Sigmoid colon (tissue), 4 donors: ENCODE data around the gene CYP2C19.

Experiments
- EP300 ChIP-seq, 4 donors: sonication (generic); formaldehyde crosslinking; IDR thresholded peaks; one replicate each; pipeline ENCODE4 v1.6.1; 2017; ENCODE audit warnings: antibody characterized with exemption in 4 of 4
- POLR2A ChIP-seq, 2 donors: fragments of 450-650 bp; IDR thresholded peaks; one replicate each; pipeline ENCODE4 v1.6.1; 2016; ENCODE audit warnings: antibody characterized with exemption in 2 of 2, mild to moderate bottlenecking in 2 of 2, moderate library complexity in 2 of 2
- POLR2AphosphoS5 ChIP-seq, 4 donors: sonication (generic); formaldehyde crosslinking; IDR thresholded peaks; one replicate each; pipeline ENCODE4 v1.6.1; 2017; ENCODE audit warnings: antibody characterized with exemption in 4 of 4
- TF ChIP-seq, protein P1 (sequence below), 4 experiments: fragments of 450-650 bp in 3 of 4; fragments of 200-600 bp in 1 of 4; IDR thresholded peaks; one replicate each; pipeline ENCODE4 v1.5.1; 2016 to 2019; ENCODE audit warnings: antibody characterized with exemption in 4 of 4, mild to moderate bottlenecking in 3 of 4, moderate library complexity in 2 of 4

DNA sequence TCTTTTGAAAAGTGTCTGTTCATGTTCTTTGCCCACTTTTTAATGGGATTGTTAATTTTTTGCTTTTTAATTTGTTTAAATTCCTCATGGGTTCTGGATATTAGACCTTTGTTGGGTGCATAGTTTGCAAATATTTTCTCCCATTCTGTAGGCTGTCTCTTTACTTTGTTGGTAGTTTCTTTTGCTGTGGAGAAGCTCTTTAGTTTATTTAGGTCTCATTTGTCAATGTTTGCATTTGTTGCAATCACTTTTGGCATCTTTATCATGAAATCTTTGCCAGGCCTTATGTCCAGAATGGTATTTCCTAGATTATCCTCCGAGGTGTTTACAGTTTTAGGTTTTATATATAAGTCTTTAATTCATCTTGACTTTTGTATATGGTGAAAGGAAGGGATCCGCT, 23.9 kb upstream of the CYP2C19 start:
- TF ChIP-seq, protein P1, sequence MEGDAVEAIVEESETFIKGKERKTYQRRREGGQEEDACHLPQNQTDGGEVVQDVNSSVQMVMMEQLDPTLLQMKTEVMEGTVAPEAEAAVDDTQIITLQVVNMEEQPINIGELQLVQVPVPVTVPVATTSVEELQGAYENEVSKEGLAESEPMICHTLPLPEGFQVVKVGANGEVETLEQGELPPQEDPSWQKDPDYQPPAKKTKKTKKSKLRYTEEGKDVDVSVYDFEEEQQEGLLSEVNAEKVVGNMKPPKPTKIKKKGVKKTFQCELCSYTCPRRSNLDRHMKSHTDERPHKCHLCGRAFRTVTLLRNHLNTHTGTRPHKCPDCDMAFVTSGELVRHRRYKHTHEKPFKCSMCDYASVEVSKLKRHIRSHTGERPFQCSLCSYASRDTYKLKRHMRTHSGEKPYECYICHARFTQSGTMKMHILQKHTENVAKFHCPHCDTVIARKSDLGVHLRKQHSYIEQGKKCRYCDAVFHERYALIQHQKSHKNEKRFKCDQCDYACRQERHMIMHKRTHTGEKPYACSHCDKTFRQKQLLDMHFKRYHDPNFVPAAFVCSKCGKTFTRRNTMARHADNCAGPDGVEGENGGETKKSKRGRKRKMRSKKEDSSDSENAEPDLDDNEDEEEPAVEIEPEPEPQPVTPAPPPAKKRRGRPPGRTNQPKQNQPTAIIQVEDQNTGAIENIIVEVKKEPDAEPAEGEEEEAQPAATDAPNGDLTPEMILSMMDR (IDR thresholded peaks at IDR 0.05) = no peak
- no peak for TF ChIP-seq POLR2A (IDR thresholded peaks at IDR 0.05)
- TF ChIP-seq POLR2AphosphoS5 (IDR thresholded peaks at IDR 0.05) = no peak
- TF ChIP-seq EP300 (IDR thresholded peaks at IDR 0.05) = no peak
